WTC11 (cell line): ENCODE results near the gene TMEM185B.

Source experiments
- CTCF ChIP-seq: fragments of 200-600 bp; IDR thresholded peaks from 2 replicates; pipeline ENCODE4 v1.8.0; 2022; ENCODE audit warnings: antibody characterized with exemption
- FOXJ3 ChIP-seq: sonication (generic); formaldehyde crosslinking; IDR thresholded peaks from 2 replicates; pipeline ENCODE4 v1.9.0; 2021; ENCODE audit warnings: missing genetic modification reagents, mild to moderate bottlenecking, borderline replicate concordance
- GTF2I ChIP-seq: fragments of 250-450 bp; sonication (Bioruptor Pico); conservative IDR thresholded peaks from 2 replicates; pipeline ENCODE4 v1.4.0; 2021; ENCODE audit warnings: mild to moderate bottlenecking
- JUN ChIP-seq: sonication (generic); formaldehyde crosslinking; IDR thresholded peaks from 2 replicates; pipeline ENCODE4 v1.8.0; 2023; ENCODE audit warnings: mild to moderate bottlenecking, missing genetic modification reagents
- NFYB ChIP-seq: sonication (generic); formaldehyde crosslinking; conservative IDR thresholded peaks from 2 replicates; pipeline ENCODE4 v1.8.0; 2022; ENCODE audit warnings: low read depth, missing genetic modification reagents
- NR1H2 ChIP-seq: sonication (generic); formaldehyde crosslinking; IDR thresholded peaks from 2 replicates; pipeline ENCODE4 v1.9.0; 2021; ENCODE audit warnings: mild to moderate bottlenecking, moderate library complexity, missing genetic modification reagents
- NR3C1 ChIP-seq: sonication (generic); formaldehyde crosslinking; conservative IDR thresholded peaks from 2 replicates; pipeline ENCODE4 v1.8.1; 2023; ENCODE audit warnings: low read depth, mild to moderate bottlenecking, missing genetic modification reagents
- ZNF263 ChIP-seq: sonication (generic); formaldehyde crosslinking; IDR thresholded peaks from 2 replicates; pipeline ENCODE4 v1.8.1; 2022; ENCODE audit warnings: low read depth, mild to moderate bottlenecking, moderate library complexity, missing genetic modification reagents
- ZNF317 ChIP-seq: sonication (generic); formaldehyde crosslinking; IDR thresholded peaks from 2 replicates; pipeline ENCODE4 v1.8.1; 2023; ENCODE audit warnings: low read depth, mild to moderate bottlenecking, moderate library complexity, missing genetic modification reagents, borderline replicate concordance
- TF ChIP-seq, protein P1 (sequence below): sonication (generic); formaldehyde crosslinking; IDR thresholded peaks from 2 replicates; pipeline ENCODE4 v1.8.0; 2022; ENCODE audit warnings: missing genetic modification reagents
- TF ChIP-seq, protein P2 (sequence below): sonication (generic); formaldehyde crosslinking; IDR thresholded peaks from 2 replicates; pipeline ENCODE4 v1.8.1; 2022; ENCODE audit warnings: mild to moderate bottlenecking, moderate library complexity, missing genetic modification reagents
- TF ChIP-seq, protein P3 (sequence below): sonication (generic); formaldehyde crosslinking; IDR thresholded peaks from 2 replicates; pipeline ENCODE4 v1.8.0; 2022; ENCODE audit warnings: mild to moderate bottlenecking, missing genetic modification reagents

DNA sequence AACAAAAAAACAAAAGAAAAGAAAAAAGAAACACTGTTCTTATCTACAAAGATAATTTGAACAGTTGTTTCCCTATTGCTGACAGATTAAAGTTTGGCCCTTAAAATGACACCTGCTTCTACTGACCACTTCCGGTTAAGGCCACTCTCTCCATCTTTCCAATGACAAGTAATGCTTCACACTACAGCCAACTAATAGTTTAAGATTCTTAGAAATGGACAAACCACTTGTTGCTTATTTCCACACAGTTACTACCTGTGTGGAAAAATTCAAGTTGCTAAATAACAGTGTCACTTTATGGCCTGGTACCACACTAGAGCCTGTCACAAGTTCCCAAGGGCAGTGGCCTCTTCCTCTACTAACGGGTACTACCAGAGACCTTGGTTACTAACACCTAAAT lies 2.4 kb downstream of the TMEM185B start:
- no peak for TF ChIP-seq CTCF
- TF ChIP-seq, protein P1, sequence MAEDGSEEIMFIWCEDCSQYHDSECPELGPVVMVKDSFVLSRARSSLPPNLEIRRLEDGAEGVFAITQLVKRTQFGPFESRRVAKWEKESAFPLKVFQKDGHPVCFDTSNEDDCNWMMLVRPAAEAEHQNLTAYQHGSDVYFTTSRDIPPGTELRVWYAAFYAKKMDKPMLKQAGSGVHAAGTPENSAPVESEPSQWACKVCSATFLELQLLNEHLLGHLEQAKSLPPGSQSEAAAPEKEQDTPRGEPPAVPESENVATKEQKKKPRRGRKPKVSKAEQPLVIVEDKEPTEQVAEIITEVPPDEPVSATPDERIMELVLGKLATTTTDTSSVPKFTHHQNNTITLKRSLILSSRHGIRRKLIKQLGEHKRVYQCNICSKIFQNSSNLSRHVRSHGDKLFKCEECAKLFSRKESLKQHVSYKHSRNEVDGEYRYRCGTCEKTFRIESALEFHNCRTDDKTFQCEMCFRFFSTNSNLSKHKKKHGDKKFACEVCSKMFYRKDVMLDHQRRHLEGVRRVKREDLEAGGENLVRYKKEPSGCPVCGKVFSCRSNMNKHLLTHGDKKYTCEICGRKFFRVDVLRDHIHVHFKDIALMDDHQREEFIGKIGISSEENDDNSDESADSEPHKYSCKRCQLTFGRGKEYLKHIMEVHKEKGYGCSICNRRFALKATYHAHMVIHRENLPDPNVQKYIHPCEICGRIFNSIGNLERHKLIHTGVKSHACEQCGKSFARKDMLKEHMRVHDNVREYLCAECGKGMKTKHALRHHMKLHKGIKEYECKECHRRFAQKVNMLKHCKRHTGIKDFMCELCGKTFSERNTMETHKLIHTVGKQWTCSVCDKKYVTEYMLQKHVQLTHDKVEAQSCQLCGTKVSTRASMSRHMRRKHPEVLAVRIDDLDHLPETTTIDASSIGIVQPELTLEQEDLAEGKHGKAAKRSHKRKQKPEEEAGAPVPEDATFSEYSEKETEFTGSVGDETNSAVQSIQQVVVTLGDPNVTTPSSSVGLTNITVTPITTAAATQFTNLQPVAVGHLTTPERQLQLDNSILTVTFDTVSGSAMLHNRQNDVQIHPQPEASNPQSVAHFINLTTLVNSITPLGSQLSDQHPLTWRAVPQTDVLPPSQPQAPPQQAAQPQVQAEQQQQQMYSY: no peak
- TF ChIP-seq, protein P2, sequence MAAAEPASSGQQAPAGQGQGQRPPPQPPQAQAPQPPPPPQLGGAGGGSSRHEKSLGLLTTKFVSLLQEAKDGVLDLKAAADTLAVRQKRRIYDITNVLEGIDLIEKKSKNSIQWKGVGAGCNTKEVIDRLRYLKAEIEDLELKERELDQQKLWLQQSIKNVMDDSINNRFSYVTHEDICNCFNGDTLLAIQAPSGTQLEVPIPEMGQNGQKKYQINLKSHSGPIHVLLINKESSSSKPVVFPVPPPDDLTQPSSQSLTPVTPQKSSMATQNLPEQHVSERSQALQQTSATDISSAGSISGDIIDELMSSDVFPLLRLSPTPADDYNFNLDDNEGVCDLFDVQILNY: no peak
- TF ChIP-seq ZNF263 (CRISPR knock-in tag): no peak
- TF ChIP-seq NR1H2 (CRISPR knock-in tag): no peak
- TF ChIP-seq FOXJ3 (CRISPR knock-in tag): no peak
- TF ChIP-seq JUN (CRISPR knock-in tag): no peak
- TF ChIP-seq GTF2I (CRISPR knock-in tag): no peak
- no peak for TF ChIP-seq ZNF317 (CRISPR knock-in tag)
- TF ChIP-seq NR3C1 (CRISPR knock-in tag): no peak
- TF ChIP-seq NFYB (CRISPR knock-in tag): no peak
- TF ChIP-seq, protein P3, sequence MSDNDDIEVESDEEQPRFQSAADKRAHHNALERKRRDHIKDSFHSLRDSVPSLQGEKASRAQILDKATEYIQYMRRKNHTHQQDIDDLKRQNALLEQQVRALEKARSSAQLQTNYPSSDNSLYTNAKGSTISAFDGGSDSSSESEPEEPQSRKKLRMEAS: no peak
